Endothelial cell of umbilical vein (primary cell): ENCODE measurements around the gene PRKG1. TPM values are rescaled to one million over a fixed set of nuclear protein-coding genes. Genes with fewer than 3 reads are reported as not detected.

Experiments used
- BruUV-seq: library from RNA; stranded (reverse); fragments of 400-500 nt; replicated peaks from 2 replicates; lab custom pipeline; 2021; lab: Mats Ljungman, UMichigan
- CTCF ChIA-PET: fragments of 300-600, 350-600 bp; sonication (Branson Sonifier 250); formaldehyde crosslinking; loops from one replicate; lab custom pipeline; 2021; ENCODE audit warnings: antibody characterized with exemption, inconsistent platforms; lab: Charles Lee
- POLR2A ChIA-PET: fragments of 300-600, 350-600 bp; sonication (Branson Sonifier 250); formaldehyde crosslinking; loops from one replicate; lab custom pipeline; 2021; ENCODE audit warnings: antibody characterized with exemption, inconsistent platforms; lab: Charles Lee
- DNase-seq: peaks from one replicate; pipeline ENCODE4 v3.0.0-alpha.2; 2011; ENCODE audit warnings: low read depth, low spot score
- FAIRE-seq: peaks from 2 replicates; lab custom pipeline; 2011; peaks lifted over from hg19 to GRCh38; lab: Jason Lieb, UNC
- H2AFZ ChIP-seq: 2 replicates; pipeline ENCODE4 v1.6.0; 2012; ENCODE audit warnings: low read depth, low read length, control low read depth, inconsistent platforms
- H3K27ac ChIP-seq: 2 replicates; pipeline ENCODE4 v1.5.1; 2011; ENCODE audit warnings: low read depth, mild to moderate bottlenecking, control low read depth, low read length, moderate library complexity; ENCODE audit not compliant: insufficient read depth
- H3K27me3 ChIP-seq, 2 experiments: 2 replicates each; pipeline versions ENCODE4 v1.6.0 to v1.6.1; 2011; ENCODE audit warnings: low read length in 2 of 2, mixed read lengths in 1 of 2; ENCODE audit not compliant: control insufficient read depth in 2 of 2, insufficient read depth in 2 of 2
- H3K36me3 ChIP-seq, 2 experiments: 2 replicates in 1 of 2; 3 replicates in 1 of 2; pipeline ENCODE4 v1.5.1; 2011; ENCODE audit warnings: low read length in 2 of 2, mild to moderate bottlenecking in 1 of 2, moderate library complexity in 1 of 2; ENCODE audit not compliant: control insufficient read depth in 2 of 2, insufficient read depth in 2 of 2; ENCODE audit errors: extremely low read depth in 1 of 2
- H3K4me1 ChIP-seq: 3 replicates; pipeline ENCODE4 v1.5.1; 2011; ENCODE audit warnings: mild to moderate bottlenecking, low read length; ENCODE audit not compliant: control insufficient read depth, insufficient read depth; ENCODE audit errors: extremely low read depth
- H3K4me2 ChIP-seq: 2 replicates; pipeline ENCODE4 v1.6.1; 2011; ENCODE audit warnings: low read length, control low read depth, mixed read lengths; ENCODE audit not compliant: insufficient read depth
- H3K4me3 ChIP-seq, 3 experiments: fragments of 200-600 bp in 1 of 3; sonication (generic), shearing (Covaris generic) in 1 of 3; replicated peaks in 1 of 3; 2 replicates each; pipeline ENCODE4 v1.5.1; 2011 to 2016; ENCODE audit warnings: control low read depth in 3 of 3, low read length in 3 of 3, mild to moderate bottlenecking in 2 of 3, inconsistent platforms in 1 of 3, low read depth in 1 of 3, moderate library complexity in 1 of 3; ENCODE audit not compliant: insufficient read depth in 1 of 3
- H3K79me2 ChIP-seq: 2 replicates; pipeline ENCODE4 v1.6.0; 2012; ENCODE audit warnings: low read length, inconsistent platforms; ENCODE audit not compliant: control insufficient read depth, insufficient read depth
- H3K9ac ChIP-seq: replicated peaks from 2 replicates; pipeline ENCODE3; 2011; ENCODE audit warnings: low read length, control low read depth; ENCODE audit not compliant: insufficient read depth; ENCODE audit errors: extremely low read depth
- H3K9me1 ChIP-seq: replicated peaks from 3 replicates; pipeline ENCODE4 v1.6.0; 2011; ENCODE audit warnings: mild to moderate bottlenecking, low read length; ENCODE audit not compliant: control insufficient read depth, insufficient read depth; ENCODE audit errors: extremely low read depth
- H3K9me3 ChIP-seq: replicated peaks from 2 replicates; pipeline ENCODE4 v1.5.1; 2012; ENCODE audit warnings: low read length, inconsistent platforms; ENCODE audit not compliant: control insufficient read depth, insufficient read depth
- H4K20me1 ChIP-seq: replicated peaks from 2 replicates; pipeline ENCODE3; 2011; ENCODE audit warnings: mild to moderate bottlenecking, low read length; ENCODE audit not compliant: control insufficient read depth, insufficient read depth; ENCODE audit errors: extremely low read depth
- EZH2 ChIP-seq: IDR thresholded peaks from 2 replicates; pipeline ENCODE4 v1.6.1; 2012; ENCODE audit warnings: borderline replicate concordance, low read depth, mild to moderate bottlenecking, moderate library complexity, low read length, inconsistent platforms; ENCODE audit not compliant: severe bottlenecking
- FOS ChIP-seq: IDR thresholded peaks from 2 replicates; pipeline ENCODE4 v1.6.1; 2011; ENCODE audit warnings: mild to moderate bottlenecking, low read length, moderate library complexity, borderline replicate concordance; ENCODE audit not compliant: insufficient read depth
- GATA2 ChIP-seq: IDR thresholded peaks from 2 replicates; pipeline ENCODE4 v1.7.0; 2011; ENCODE audit warnings: low read depth, mild to moderate bottlenecking, moderate library complexity, mixed read lengths, low read length; ENCODE audit not compliant: insufficient read length, insufficient read depth
- JUN ChIP-seq: IDR thresholded peaks from 2 replicates; pipeline ENCODE4 v1.6.1; 2011; ENCODE audit warnings: borderline replicate concordance, low read depth; ENCODE audit not compliant: insufficient read length, insufficient read depth
- MAX ChIP-seq: IDR thresholded peaks from 2 replicates; pipeline ENCODE4 v1.6.1; 2011; ENCODE audit not compliant: insufficient read depth, insufficient read length
- MYC ChIP-seq: IDR thresholded peaks from one replicate; pipeline ENCODE4 v1.6.1; 2011; ENCODE audit warnings: mild to moderate bottlenecking, low read depth, low read length
- POLR2A ChIP-seq: IDR thresholded peaks from 2 replicates; pipeline ENCODE4 v1.6.1; 2012; ENCODE audit warnings: low read depth, mild to moderate bottlenecking, control low read depth, low read length
- POLR2AphosphoS5 ChIP-seq: IDR thresholded peaks from 2 replicates; pipeline ENCODE4 v1.6.1; 2012; ENCODE audit warnings: low read depth, mild to moderate bottlenecking, control low read depth, low read length, moderate library complexity; ENCODE audit not compliant: insufficient read depth
- dilution Hi-C: fragments of 300-500 bp; cut with MboI; formaldehyde crosslinking; loops from one replicate; pipeline ENCODE4 v1.15.0; 2019; ENCODE audit warnings: low sequenced_read_pairs; ENCODE audit not compliant: extremely low pct_ligation_motif_present
- intact Hi-C: fragments of 100-400 bp; cut with micrococcal nuclease; formaldehyde crosslinking; loops from one replicate; pipeline ENCODE4 v1.10.0; 2022
- polyA plus RNA-seq, 4 experiments: library from polyadenylated mRNA; depleted of rRNA in 3 of 4; stranded (reverse) in 3 of 4; unstranded in 1 of 4; fragments of >200 nt; gene quantifications; 2 replicates each; pipeline versions ENCODE4 v1.2.1 to v1.2.3, GENCODE V29; 2011 to 2012; ENCODE audit warnings: missing spikeins in 1 of 4
- total RNA-seq: library from RNA; stranded (reverse); gene quantifications from 2 replicates; pipeline ENCODE4 v1.2.3, GENCODE V29; 2021
- TF ChIP-seq, protein P1 (sequence below), 2 donors: IDR thresholded peaks; 1 replicate in 1 of 2; 2 replicates in 1 of 2; pipeline ENCODE4 v1.5.1; 2011; ENCODE audit warnings: low read length in 2 of 2, mild to moderate bottlenecking in 2 of 2, moderate library complexity in 2 of 2, control low read depth in 1 of 2, inconsistent platforms in 1 of 2, low read depth in 1 of 2; ENCODE audit not compliant: insufficient read depth in 1 of 2; ENCODE audit errors: extremely low read depth in 1 of 2

The PRKG1 gene
- total and polyA plus RNA-seq, 2 donors (not counting 3 experiments of a cell fraction or from before 2014, with no cell fraction given), result 0.01 to 0.18 TPM

DNA sequence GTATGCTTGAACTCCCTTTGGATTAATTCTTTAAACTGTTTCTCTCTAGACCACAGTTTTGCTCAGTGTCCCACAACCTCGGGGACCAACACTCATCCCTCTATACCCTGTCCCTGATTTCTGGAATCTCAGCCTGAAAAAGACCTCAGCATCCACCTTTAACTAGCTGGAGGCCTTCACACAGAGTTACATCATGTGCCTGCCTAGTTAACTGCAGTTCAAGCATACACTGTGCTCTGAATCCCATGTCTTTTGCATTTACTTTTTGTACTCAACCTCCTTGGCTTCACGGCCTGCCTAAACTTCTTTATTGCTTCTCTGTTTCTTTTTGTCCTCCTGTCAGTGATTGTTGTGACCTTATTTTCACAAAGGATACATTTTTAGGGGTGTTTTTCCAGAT is 66.7 kb downstream of the PRKG1 start:
- Histone ChIP-seq H3K36me3 (no peaks in the 10 kb centered on the region), H4K20me1 (no peaks in the 10 kb centered on the region), H3K4me2 (no peak overlapping the region), H3K9me1 (no peaks in the 10 kb centered on the region), H3K27ac (no peak overlapping the region), H3K4me3 (no peak overlapping the region), H3K9ac (no peak overlapping the region), H3K4me1 (no peaks in the 10 kb centered on the region), H2AFZ (no peak overlapping the region), H3K27me3 (no peaks in the 10 kb centered on the region), H3K79me2 (no peaks in the 10 kb centered on the region), H3K9me3 (no peaks in the 10 kb centered on the region)
- CTCF ChIA-PET, result no interaction called here
- BruUV-seq, result no TSS peak
- intact Hi-C loops, result no loop called here
- FAIRE-seq, result no peak
- TF ChIP-seq POLR2AphosphoS5 (no peak), GATA2 (no peak), MAX (no peak), POLR2A (no peak)
- TF ChIP-seq, protein P1, sequence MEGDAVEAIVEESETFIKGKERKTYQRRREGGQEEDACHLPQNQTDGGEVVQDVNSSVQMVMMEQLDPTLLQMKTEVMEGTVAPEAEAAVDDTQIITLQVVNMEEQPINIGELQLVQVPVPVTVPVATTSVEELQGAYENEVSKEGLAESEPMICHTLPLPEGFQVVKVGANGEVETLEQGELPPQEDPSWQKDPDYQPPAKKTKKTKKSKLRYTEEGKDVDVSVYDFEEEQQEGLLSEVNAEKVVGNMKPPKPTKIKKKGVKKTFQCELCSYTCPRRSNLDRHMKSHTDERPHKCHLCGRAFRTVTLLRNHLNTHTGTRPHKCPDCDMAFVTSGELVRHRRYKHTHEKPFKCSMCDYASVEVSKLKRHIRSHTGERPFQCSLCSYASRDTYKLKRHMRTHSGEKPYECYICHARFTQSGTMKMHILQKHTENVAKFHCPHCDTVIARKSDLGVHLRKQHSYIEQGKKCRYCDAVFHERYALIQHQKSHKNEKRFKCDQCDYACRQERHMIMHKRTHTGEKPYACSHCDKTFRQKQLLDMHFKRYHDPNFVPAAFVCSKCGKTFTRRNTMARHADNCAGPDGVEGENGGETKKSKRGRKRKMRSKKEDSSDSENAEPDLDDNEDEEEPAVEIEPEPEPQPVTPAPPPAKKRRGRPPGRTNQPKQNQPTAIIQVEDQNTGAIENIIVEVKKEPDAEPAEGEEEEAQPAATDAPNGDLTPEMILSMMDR (IDR thresholded peaks at IDR 0.05; ENCODE audit: extremely low read depth in 1 of 2, insufficient read depth in 1 of 2, low read depth in 1 of 2, low read length in 2 of 2), result no peak
- DNase-seq, result no peak
- POLR2A ChIA-PET, result no interaction called here
- dilution Hi-C loops, result no loop called here

DNA sequence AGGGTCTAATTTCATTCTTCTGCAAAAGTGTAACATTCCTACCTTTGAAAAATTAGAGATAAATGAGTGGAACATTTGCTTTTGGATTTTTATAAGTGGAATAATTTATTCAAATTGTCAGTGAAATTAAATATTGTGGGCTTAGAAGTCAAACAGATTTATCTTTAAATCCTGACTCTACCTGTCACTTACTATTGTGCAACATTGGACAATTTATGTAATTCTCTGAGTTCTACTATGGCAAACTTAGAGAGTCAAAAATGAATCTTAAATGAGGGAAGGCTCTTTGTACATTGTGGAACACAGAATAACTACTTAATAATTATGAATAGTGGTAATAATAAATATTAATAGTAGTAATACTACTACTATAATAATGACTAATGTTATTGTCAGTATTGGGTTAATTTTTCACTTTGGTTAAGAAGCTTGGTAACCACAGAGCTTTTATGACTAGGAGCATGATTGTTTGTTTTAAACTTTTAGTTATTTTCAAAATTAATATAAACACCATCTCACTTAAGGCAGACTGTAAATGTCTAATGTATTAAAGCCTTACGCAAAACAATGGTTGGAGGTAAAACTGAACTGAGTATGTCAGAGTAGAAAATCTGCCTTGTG is 70.0 kb downstream of the PRKG1 start:
- DNase-seq, result no peak
- POLR2A ChIA-PET, result interaction anchor here (0.6 kb wide), 1 partner anchor 29 kb away, joined by 4 read pairs; no protein-coding TSS in a partner anchor

More for the DNA sequence above, 70.0 kb downstream of the PRKG1 start:
- H3K9me1 ChIP-seq, result no peaks in the 10 kb centered on the region
- TF ChIP-seq, protein P1 (IDR thresholded peaks at IDR 0.05; ENCODE audit: extremely low read depth in 1 of 2, insufficient read depth in 1 of 2, low read depth in 1 of 2, low read length in 2 of 2), result no peak
- TF ChIP-seq FOS, result no peak
- TF ChIP-seq GATA2, result no peak
- TF ChIP-seq MAX, result no peak
- TF ChIP-seq JUN, result no peak
- no peak for TF ChIP-seq MYC
- TF ChIP-seq POLR2A, result no peak
- no peak for TF ChIP-seq EZH2
- no peak for TF ChIP-seq POLR2AphosphoS5
- no peak for FAIRE-seq
- dilution Hi-C loops, result no loop called here
- no peaks in the 10 kb centered on the region for H3K4me1 ChIP-seq
- no peaks in the 10 kb centered on the region for H4K20me1 ChIP-seq
- BruUV-seq, result no TSS peak
- H3K27me3 ChIP-seq, result no peaks in the 10 kb centered on the region
- no peak overlapping the region for H3K9ac ChIP-seq
- no peaks in the 10 kb centered on the region for H3K36me3 ChIP-seq
- intact Hi-C loops, result no loop called here
- CTCF ChIA-PET, result no interaction called here
- H3K4me2 ChIP-seq, result no peak overlapping the region
- H3K9me3 ChIP-seq, result no peaks in the 10 kb centered on the region
- no peaks in the 10 kb centered on the region for H3K79me2 ChIP-seq
- H2AFZ ChIP-seq, result no peak overlapping the region
- no peak overlapping the region for H3K4me3 ChIP-seq
- no peak overlapping the region for H3K27ac ChIP-seq
